Mucosa of stomach (tissue), 1 donor: Measurements from ENCODE around the gene SLC12A4.

Experiments used
- H3K27me3 ChIP-seq: one replicate; pipeline ENCODE4 v1.7.0; 2013; ENCODE audit warnings: mild to moderate bottlenecking, low read length; ENCODE audit not compliant: control insufficient read depth, insufficient read depth
- H3K36me3 ChIP-seq: one replicate; pipeline ENCODE4 v1.7.0; 2013; ENCODE audit warnings: low read length; ENCODE audit not compliant: control insufficient read depth, insufficient read depth
- H3K4me1 ChIP-seq: one replicate; pipeline ENCODE4 v1.7.0; 2013; ENCODE audit warnings: mild to moderate bottlenecking, low read length; ENCODE audit not compliant: control insufficient read depth, insufficient read depth
- H3K4me3 ChIP-seq: one replicate; pipeline ENCODE4 v1.7.0; 2013; ENCODE audit warnings: low read length
- H3K9ac ChIP-seq: one replicate; pipeline ENCODE4 v1.7.0; 2013; ENCODE audit warnings: mild to moderate bottlenecking, low read length, moderate library complexity
- H3K9me3 ChIP-seq: one replicate; pipeline ENCODE4 v1.7.0; 2013; ENCODE audit warnings: mild to moderate bottlenecking, low read length, moderate library complexity; ENCODE audit not compliant: control insufficient read depth
- donor health status: Pancreatic carcinoma.

Gene SLC12A4

GRCh38 chr16:67967183-67967957 is 1.1 kb downstream of the SLC12A4 start:
- Histone ChIP-seq H3K36me3 (no peaks in the 10 kb centered on the region), H3K4me3 (peak overlapping the region; percentile 63), H3K27me3 (peaks cover 8% of the 10 kb centered on the region), H3K9ac (peak overlapping the region; percentile 84), H3K9me3 (no peaks in the 10 kb centered on the region), H3K4me1 (peaks cover 26% of the 10 kb centered on the region)

- Histone ChIP-seq H3K27me3 (peaks cover 8% of the 10 kb centered on the region), H3K9ac (peak overlapping the region; percentile 84), H3K4me3 (peak overlapping the region; percentile 63)
Measured at GRCh38 chr16:67966549-67967182, 1.8 kb downstream of the SLC12A4 start.

GRCh38 chr16:67965668-67966548 is 2.5 kb downstream of the SLC12A4 start:
- H3K9me3 ChIP-seq: no peaks in the 10 kb centered on the region
- H3K36me3 ChIP-seq: no peaks in the 10 kb centered on the region
- no peak overlapping the region for H3K9ac ChIP-seq
- peaks cover 8% of the 10 kb centered on the region for H3K27me3 ChIP-seq
- H3K4me1 ChIP-seq: peaks cover 38% of the 10 kb centered on the region
- no peak overlapping the region for H3K4me3 ChIP-seq

More at GRCh38 chr16:67966549-67967182, 1.8 kb downstream of the SLC12A4 start:
- H3K9me3 ChIP-seq: no peaks in the 10 kb centered on the region
- peaks cover 33% of the 10 kb centered on the region for H3K4me1 ChIP-seq
- H3K36me3 ChIP-seq: no peaks in the 10 kb centered on the region

GRCh38 chr16:67964477-67965131 is 3.8 kb downstream of the SLC12A4 start:
- Histone ChIP-seq H3K4me3 (no peak overlapping the region), H3K9me3 (no peaks in the 10 kb centered on the region), H3K36me3 (no peaks in the 10 kb centered on the region), H3K27me3 (peaks cover 8% of the 10 kb centered on the region), H3K4me1 (peaks cover 44% of the 10 kb centered on the region), H3K9ac (no peak overlapping the region)

GRCh38 chr16:67963662-67964321 is 4.6 kb downstream of the SLC12A4 start:
- no peak overlapping the region for H3K4me3 ChIP-seq
- peaks cover 44% of the 10 kb centered on the region for H3K4me1 ChIP-seq

GRCh38 chr16:67963292-67963661 is 5.2 kb downstream of the SLC12A4 start:
- Histone ChIP-seq H3K4me1 (peaks cover 44% of the 10 kb centered on the region), H3K9ac (no peak overlapping the region), H3K4me3 (no peak overlapping the region), H3K36me3 (no peaks in the 10 kb centered on the region), H3K27me3 (peaks cover 8% of the 10 kb centered on the region), H3K9me3 (no peaks in the 10 kb centered on the region)

More at GRCh38 chr16:67963662-67964321, 4.6 kb downstream of the SLC12A4 start:
- Histone ChIP-seq H3K9ac (no peak overlapping the region), H3K27me3 (peaks cover 8% of the 10 kb centered on the region), H3K9me3 (no peaks in the 10 kb centered on the region), H3K36me3 (no peaks in the 10 kb centered on the region)

- peaks cover 36% of the 10 kb centered on the region for H3K4me1 ChIP-seq
- no peak overlapping the region for H3K9ac ChIP-seq
- no peaks in the 10 kb centered on the region for H3K27me3 ChIP-seq
- H3K4me3 ChIP-seq: no peak overlapping the region
- H3K9me3 ChIP-seq: no peaks in the 10 kb centered on the region
- H3K36me3 ChIP-seq: no peaks in the 10 kb centered on the region
Measured at GRCh38 chr16:67962135-67962534, 6.3 kb downstream of the SLC12A4 start.

- no peaks in the 10 kb centered on the region for H3K27me3 ChIP-seq
- no peak overlapping the region for H3K9ac ChIP-seq
- peaks cover 33% of the 10 kb centered on the region for H3K4me1 ChIP-seq
- no peaks in the 10 kb centered on the region for H3K9me3 ChIP-seq
- no peaks in the 10 kb centered on the region for H3K36me3 ChIP-seq
- no peak overlapping the region for H3K4me3 ChIP-seq
Measured at GRCh38 chr16:67961551-67961957, 6.9 kb downstream of the SLC12A4 start.

- Histone ChIP-seq H3K9me3 (no peaks in the 10 kb centered on the region), H3K9ac (no peak overlapping the region), H3K4me1 (peaks cover 23% of the 10 kb centered on the region), H3K4me3 (no peak overlapping the region), H3K27me3 (no peaks in the 10 kb centered on the region), H3K36me3 (no peaks in the 10 kb centered on the region)
Measured at GRCh38 chr16:67959536-67960329, 8.7 kb downstream of the SLC12A4 start.

GRCh38 chr16:67957622-67958021 is 10.8 kb downstream of the SLC12A4 start:
- no peak overlapping the region for H3K4me3 ChIP-seq
- H3K27me3 ChIP-seq: no peaks in the 10 kb centered on the region
- no peaks in the 10 kb centered on the region for H3K9me3 ChIP-seq
- peaks cover 17% of the 10 kb centered on the region for H3K4me1 ChIP-seq
- H3K36me3 ChIP-seq: no peaks in the 10 kb centered on the region
- H3K9ac ChIP-seq: no peak overlapping the region
